Mucosa of descending colon (tissue), 3 donors: ENCODE results near the gene NAPG. TPM values are rescaled to one million over a fixed set of nuclear protein-coding genes. Genes with fewer than 3 reads are reported as not detected.
"Not testable (repeated sequence)": the region's sequence is repeated elsewhere in the genome, so short reads cannot be mapped to it uniquely, and the experiment has no call there.

ENCODE experiments used
- ATAC-seq: fragments of 200-7000 bp; cut with Tn5 transposase; one replicate; pipeline ENCODE4 v1.9.1; 2020; ENCODE audit warnings: mild to moderate bottlenecking, moderate library complexity
- DNase-seq, 3 donors: peaks; one replicate each; pipeline ENCODE4 v3.0.0-alpha.2; 2020
- H3K36me3 ChIP-seq: fragments of 200-600 bp; one replicate; pipeline ENCODE4 v1.8.0; 2021; ENCODE audit warnings: low read depth, mild to moderate bottlenecking
- H3K4me1 ChIP-seq: fragments of 200-600 bp; one replicate; pipeline ENCODE4 v1.8.0; 2021; ENCODE audit warnings: low read depth, mild to moderate bottlenecking
- H3K4me3 ChIP-seq: fragments of 200-600 bp; one replicate; pipeline ENCODE4 v1.8.0; 2021; ENCODE audit warnings: mild to moderate bottlenecking
- H3K9me3 ChIP-seq: fragments of 200-600 bp; one replicate; pipeline ENCODE4 v1.8.0; 2021; ENCODE audit warnings: mild to moderate bottlenecking
- intact Hi-C, 2 donors: fragments of 100-400 bp; cut with DNase I in 1 of 2; cut with micrococcal nuclease in 1 of 2; formaldehyde crosslinking; loops; one replicate each; pipeline versions ENCODE4 v1.11.0 to v1.11.1; 2022; cut with DNase I, micrococcal nuclease
- total RNA-seq, 3 donors: library from RNA; stranded (reverse); fragmentation: NEBNext Ultra II Directional in 2 of 3; extraction: Animal tissue kit (Norgen Biotek cat#: 25700) in 2 of 3; gene quantifications; one replicate each; pipeline versions ENCODE4 v1.2.1 to v1.2.4, GENCODE V29; 2021 to 2023
- TF ChIP-seq, protein P1 (sequence below): fragments of 200-600 bp; IDR thresholded peaks from one replicate; pipeline ENCODE4 v1.8.0; 2022; ENCODE audit warnings: antibody characterized with exemption, mild to moderate bottlenecking
- donor health status: DM: no; HTN: no; CAD: no; lungs with moderate emphysema.
- donor health status: DM: no; HTN: no; CAD: no.
- donor health status: DM: no; HTN: yes; CAD: no.

Gene NAPG
- total RNA-seq, 3 donors from 2014 or later, result 36.3 to 43.1 (median 38.1) TPM

DNA sequence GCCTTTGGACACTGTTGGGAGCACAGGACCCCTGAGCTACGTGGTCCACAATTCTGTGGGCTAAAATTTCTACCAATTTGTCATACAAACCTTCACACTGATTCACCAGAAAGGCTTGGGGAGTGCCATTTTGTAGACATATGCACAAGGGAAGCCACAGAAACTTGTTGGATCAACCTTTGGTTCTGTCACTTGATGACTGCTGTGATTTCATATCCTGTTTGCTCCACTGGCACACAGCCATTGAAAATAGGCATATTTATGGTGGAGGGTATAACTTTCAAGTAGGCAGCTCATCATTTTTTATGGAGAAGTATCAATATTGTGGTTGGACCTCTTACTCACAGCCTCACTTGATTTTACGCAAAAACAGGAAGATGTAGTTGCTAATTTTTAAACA is 10.5 kb downstream of the NAPG start:
- DNase-seq (no peak), ATAC-seq (no peak)
- intact Hi-C loops, result no loop called here
- no peaks in the 10 kb centered on the region for H3K4me1 ChIP-seq
- peaks cover 13% of the 10 kb centered on the region for H3K36me3 ChIP-seq
- H3K4me3 ChIP-seq, result no peak overlapping the region
- TF ChIP-seq, protein P1, sequence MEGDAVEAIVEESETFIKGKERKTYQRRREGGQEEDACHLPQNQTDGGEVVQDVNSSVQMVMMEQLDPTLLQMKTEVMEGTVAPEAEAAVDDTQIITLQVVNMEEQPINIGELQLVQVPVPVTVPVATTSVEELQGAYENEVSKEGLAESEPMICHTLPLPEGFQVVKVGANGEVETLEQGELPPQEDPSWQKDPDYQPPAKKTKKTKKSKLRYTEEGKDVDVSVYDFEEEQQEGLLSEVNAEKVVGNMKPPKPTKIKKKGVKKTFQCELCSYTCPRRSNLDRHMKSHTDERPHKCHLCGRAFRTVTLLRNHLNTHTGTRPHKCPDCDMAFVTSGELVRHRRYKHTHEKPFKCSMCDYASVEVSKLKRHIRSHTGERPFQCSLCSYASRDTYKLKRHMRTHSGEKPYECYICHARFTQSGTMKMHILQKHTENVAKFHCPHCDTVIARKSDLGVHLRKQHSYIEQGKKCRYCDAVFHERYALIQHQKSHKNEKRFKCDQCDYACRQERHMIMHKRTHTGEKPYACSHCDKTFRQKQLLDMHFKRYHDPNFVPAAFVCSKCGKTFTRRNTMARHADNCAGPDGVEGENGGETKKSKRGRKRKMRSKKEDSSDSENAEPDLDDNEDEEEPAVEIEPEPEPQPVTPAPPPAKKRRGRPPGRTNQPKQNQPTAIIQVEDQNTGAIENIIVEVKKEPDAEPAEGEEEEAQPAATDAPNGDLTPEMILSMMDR, result no peak
- no peaks in the 10 kb centered on the region for H3K9me3 ChIP-seq

DNA sequence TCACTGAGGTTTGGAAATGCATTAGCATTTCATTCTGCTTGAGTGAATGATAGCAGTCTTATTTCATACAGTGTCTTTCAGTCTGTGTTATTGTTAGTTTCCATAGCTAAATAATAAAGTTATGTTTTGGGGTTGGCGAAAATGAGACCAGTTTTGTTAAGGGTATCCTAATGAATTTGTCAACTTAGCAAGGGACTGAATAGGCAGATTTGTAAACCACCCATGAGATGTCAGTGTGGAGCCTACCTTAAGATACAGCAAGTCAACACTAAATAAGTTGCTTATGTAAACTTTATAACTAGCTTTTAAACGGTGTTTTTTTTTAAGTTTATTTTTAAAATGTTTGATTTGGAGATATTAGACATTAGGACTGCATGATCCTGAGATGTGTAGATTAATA is 11.9 kb downstream of the NAPG start:
- intact Hi-C loops, result no loop called here

DNA sequence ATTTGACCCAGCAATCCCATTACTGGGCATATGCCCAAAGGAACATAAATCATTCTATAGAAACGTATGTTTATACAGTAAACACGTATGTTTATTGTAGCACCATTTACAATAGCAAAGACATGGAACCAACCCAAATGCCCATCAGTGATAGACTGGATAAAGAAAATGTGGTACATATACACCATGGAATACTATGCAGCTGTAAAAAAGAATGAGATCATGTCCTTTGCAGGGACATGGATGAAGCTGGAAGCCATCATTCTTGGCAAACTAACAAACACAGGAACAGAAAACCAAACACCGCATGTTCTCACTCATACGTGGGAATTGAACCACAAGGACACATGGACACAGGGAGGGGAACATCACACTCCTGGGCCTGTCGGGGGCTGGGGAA is 13.3 kb downstream of the NAPG start:
- intact Hi-C loops, result not testable (repeated sequence)
- H3K36me3 ChIP-seq, result peaks cover 13% of the 10 kb centered on the region

More for the DNA sequence above, 11.9 kb downstream of the NAPG start:
- TF ChIP-seq, protein P1, result no peak
- H3K4me3 ChIP-seq, result no peak overlapping the region
- ATAC-seq, result no peak
- DNase-seq, result no peak
- H3K4me1 ChIP-seq, result no peaks in the 10 kb centered on the region
- peaks cover 13% of the 10 kb centered on the region for H3K36me3 ChIP-seq
- H3K9me3 ChIP-seq, result no peaks in the 10 kb centered on the region

DNA sequence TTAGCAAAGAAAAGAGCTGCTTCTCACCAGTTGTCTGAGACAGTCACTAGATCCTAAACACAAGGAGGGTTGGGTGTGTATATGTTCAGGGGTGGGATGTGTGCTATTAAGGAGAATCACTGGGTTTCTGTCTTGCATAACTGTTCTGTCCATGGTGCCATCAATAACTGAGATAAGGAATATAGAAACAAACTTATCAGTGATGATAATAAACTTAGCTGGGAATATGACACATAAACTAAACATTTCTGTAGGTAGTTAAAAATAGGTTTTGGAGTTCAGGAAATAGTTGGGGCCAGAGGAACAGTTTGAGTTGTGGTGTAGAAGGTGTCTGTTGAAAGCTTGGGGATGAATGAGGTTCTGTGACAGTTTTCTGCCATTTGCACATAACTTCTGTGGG is 17.4 kb downstream of the NAPG start:
- Histone ChIP-seq H3K4me1 (no peaks in the 10 kb centered on the region), H3K9me3 (no peaks in the 10 kb centered on the region), H3K36me3 (peaks cover 13% of the 10 kb centered on the region), H3K4me3 (no peak overlapping the region)
- intact Hi-C loops, result no loop called here
- no peak for DNase-seq
- no peak for ATAC-seq
- TF ChIP-seq, protein P1, result no peak

More for the DNA sequence above, 13.3 kb downstream of the NAPG start:
- DNase-seq, H3K9me3 ChIP-seq, H3K4me1 ChIP-seq, ATAC-seq, H3K4me3 ChIP-seq: not testable (repeated sequence)

DNA sequence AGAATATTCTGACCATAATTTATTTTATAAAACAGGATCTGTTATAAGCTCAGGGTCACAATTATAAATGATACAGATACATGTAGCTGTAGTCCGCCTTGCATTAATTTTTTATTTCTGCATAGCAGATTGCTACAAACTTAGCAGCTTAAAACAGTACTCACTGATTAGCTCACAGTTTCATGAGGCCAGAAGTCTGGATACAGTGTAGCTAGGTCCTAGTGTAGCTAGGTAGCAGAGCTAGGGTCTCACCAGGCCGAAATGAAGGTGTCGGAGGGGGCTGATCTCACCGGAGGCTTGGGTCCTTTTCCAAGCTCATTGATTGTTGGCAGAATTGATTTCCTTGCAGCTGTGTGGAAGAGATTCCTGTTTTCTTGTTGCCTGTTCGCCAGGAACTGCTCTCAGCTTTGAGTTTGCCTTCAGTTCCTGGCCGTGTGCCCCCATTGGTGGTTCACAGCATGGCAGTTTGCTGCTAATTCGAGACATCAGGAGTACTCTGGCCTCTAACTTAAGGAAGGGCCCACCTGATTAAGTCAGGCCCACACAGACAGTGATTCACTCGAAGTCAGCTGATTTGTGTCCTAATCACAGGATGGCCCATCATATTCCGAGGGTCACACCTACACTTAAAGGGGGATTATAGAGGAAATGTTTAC is 18.4 kb downstream of the NAPG start:
- DNase-seq, result no peak
- ATAC-seq, result no peak
- TF ChIP-seq, protein P1, result no peak
- H3K36me3 ChIP-seq, result peaks cover 13% of the 10 kb centered on the region
- no peaks in the 10 kb centered on the region for H3K4me1 ChIP-seq
- intact Hi-C loops, result no loop called here
- H3K4me3 ChIP-seq, result no peak overlapping the region
- no peaks in the 10 kb centered on the region for H3K9me3 ChIP-seq

DNA sequence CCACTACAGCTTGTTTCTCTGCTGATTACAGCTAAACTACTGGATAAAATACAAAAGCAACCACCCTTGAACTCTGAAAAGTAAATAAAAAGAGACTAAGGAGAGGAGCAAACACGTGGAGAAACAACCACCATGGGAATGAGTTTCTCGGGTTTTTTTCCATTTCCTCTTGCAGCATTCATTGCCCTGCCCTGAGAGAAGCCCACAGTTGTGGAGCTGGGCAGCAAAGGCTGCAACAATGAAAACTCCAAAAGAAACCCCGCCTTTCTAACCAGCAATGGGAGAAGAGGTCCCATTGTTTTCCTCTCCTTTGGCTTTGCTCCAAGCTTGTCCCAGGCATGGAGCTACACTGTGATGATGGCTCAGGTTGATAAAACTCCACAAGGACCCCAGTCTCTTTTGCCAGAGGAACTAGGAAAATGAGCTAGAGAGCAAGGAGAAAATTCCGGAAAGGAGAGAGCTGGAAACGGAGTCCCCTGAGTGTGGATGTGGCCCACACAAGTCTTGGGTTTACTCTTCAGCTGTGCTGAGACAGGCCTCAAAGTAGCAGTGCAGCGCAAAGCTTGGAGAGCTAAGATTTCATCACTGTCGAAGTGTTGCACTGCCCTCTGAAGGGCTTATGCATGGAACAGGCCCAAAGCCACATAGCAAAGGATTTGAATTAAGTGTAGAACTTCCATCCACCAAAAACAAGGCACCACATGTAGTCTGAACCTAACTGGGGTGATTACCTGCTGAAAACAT is 20.9 kb downstream of the NAPG start:
- ATAC-seq, result no peak

More for the DNA sequence above, 20.9 kb downstream of the NAPG start:
- Histone ChIP-seq H3K4me1 (no peaks in the 10 kb centered on the region), H3K9me3 (no peaks in the 10 kb centered on the region), H3K36me3 (no peaks in the 10 kb centered on the region), H3K4me3 (no peak overlapping the region)
- intact Hi-C loops, result no loop called here
- TF ChIP-seq, protein P1, result no peak
- DNase-seq, result no peak
